HG03378 (cell line): ENCODE results near the gene BRSK1.

ENCODE experiments used
- ATAC-seq: cut with Tn5 transposase; IDR thresholded peaks from one replicate; pipeline ENCODE4 v1.9.1; 2021; ENCODE audit warnings: mild to moderate bottlenecking, moderate library complexity; ENCODE audit not compliant: unreplicated experiment

Gene BRSK1

DNA sequence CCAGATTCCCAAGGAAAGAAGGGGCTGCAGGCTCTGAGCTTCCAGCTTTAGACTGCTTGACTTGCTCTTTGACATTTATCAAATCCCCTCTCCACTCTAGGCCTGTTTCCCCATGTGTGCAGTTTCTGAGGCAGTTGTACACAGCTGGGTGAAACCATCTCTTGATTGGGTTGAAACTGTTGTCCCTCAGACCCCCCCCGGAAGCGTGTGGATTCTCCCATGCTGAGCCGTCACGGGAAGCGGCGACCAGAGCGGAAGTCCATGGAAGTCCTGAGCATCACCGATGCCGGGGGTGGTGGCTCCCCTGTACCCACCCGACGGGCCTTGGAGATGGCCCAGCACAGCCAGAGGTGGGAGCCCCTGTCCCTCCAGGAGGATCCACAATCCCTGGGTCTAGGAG, 19.7 kb downstream of the BRSK1 start:
- ATAC-seq = no peak

GRCh38 chr19:55304279-55304978, 20.6 kb downstream of the BRSK1 start:
- no peak for ATAC-seq

- ATAC-seq = no peak
Observed at GRCh38 chr19:55304980-55305379, 21.2 kb downstream of the BRSK1 start.

DNA sequence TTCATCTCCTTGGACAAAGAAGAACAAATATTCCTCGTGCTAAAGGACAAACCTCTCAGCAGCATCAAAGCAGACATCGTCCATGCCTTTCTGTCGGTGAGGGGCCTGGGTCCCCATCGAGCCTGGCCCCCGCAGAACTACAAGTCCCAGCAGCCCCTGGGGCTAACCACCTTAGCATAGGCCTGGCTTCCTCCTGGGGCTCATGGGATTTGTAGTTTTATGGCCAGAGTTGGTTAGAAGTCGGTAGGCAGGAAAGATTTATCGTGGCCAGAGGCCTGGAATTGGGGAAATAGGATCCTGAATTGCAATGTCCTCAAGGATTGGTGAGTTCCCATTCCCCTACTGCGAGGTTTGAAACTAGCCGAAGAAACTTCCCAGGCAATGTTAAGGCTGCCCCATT, 21.7 kb downstream of the BRSK1 start:
- no peak for ATAC-seq

DNA sequence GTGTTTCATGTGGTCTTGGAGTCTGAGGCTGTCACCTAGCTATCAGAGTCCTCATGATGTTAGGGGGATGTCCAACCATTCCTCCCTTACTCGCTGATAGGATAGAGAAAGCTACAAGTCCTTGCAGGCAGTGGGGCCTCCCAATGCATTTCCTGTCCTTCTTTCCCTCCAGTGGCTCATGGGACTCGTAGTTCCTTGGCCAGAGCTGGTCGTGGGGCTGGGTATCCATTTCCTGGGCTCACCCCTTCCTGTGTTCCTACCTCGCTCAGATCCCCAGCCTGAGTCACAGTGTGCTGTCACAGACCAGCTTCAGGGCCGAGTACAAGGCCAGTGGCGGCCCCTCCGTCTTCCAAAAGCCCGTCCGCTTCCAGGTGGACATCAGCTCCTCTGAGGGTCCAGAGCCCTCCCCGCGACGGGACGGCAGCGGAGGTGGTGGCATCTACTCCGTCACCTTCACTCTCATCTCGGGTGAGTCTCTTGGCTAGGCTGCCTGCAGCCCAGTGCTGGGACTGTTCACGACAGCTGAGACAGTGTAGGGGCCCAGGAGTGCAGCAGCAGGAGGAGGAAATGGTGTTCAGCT, 22.3 kb downstream of the BRSK1 start:
- ATAC-seq = no peak

GRCh38 chr19:55306712-55307111, 22.9 kb downstream of the BRSK1 start:
- ATAC-seq = no peak

GRCh38 chr19:55308281-55308680, 24.5 kb downstream of the BRSK1 start:
- no peak for ATAC-seq

DNA sequence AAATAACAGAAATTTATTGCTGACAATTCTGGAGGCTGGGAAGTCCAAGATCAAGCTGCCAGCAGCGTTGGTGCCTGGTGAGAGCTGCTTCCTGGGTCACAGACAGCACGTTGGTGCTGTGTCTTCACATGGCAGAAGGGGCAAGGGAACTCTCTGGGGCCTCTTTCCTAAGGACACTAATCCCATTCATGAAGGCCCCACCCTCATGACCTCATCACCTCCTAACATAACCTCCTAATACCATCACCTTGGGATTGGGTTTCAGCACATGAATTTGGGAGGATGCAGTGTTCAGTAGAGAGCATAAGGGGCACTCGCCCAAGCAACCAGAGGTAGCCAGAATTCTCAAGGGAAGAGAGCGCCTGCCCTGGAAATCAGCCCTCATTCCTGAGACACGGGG, 25.7 kb downstream of the BRSK1 start:
- ATAC-seq = no peak

DNA sequence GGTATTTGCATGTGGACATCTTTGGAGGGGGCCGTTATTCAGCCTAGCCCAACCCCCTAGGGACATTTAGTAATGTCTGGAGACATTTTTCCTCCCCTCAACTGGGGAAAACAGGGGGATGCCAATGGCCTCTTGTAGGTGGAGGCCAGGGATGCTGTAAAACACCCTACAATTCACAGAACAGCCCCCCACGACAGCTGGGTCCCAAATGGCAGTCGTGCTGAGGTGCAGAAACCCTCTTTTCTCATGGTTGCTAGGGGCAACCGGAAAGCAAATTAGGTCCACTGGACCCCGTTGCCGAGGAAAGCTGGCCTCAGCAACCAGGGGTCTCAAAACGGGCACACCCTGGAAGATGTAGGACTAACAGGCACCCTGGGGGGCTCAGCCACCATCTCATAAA, 26.7 kb downstream of the BRSK1 start:
- no peak for ATAC-seq

- ATAC-seq = no peak
Observed at GRCh38 chr19:55311397-55311796, 27.6 kb downstream of the BRSK1 start.

- no peak for ATAC-seq
Observed at GRCh38 chr19:55311797-55312196, 28.0 kb downstream of the BRSK1 start.

- ATAC-seq = no peak
Observed at GRCh38 chr19:55312621-55313512, 29.1 kb downstream of the BRSK1 start.

- no peak for ATAC-seq
Observed at GRCh38 chr19:55314396-55314795, 30.6 kb downstream of the BRSK1 start.

DNA sequence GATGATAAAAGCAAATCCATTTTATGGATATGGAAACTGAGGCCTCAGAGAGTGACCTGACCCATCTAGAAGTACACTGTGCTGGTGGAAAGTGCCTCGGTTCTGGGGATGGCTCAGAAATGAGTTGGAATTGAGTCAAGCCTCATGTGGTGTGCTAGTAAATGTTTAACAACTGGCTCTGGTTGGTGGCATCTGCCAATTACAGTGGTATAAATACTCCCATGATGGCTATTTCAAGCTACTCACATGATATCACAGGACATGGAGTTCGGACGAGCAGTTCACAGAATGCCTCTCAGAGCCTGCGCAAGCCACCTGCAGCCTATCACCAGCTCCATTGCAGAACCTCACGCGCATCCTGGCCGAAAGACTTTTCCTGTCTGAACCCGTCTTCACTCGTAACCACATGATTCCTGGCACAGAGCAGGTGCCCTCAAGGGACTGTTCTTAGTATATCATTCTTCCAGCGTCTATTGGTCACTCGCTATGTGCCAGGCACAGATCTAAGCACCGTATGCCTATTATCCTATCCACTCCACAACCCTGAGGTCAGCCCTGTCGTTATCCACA, 32.2 kb downstream of the BRSK1 start:
- ATAC-seq = no peak

- no peak for ATAC-seq
Observed at GRCh38 chr19:55316646-55317045, 32.8 kb downstream of the BRSK1 start.

DNA sequence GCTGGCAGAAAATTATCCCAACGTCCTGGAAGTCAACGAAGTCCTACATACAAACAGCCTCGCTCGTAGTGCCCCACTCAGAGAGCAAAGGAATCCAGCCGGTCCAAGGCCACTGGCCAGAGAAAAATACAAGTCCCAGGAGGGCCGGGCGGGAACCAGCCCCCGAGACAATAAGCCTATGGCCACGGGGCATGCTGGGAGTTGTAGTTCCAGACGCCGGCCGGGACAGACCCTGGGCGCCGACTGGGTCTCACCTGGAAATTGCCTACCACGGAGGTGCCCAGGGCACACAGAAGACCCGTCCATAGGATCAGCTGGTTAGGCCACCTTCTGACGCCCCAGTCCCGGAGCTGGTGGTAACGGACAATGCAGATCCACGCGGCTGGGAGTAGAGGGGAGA, 36.0 kb downstream of the BRSK1 start:
- ATAC-seq = no peak

DNA sequence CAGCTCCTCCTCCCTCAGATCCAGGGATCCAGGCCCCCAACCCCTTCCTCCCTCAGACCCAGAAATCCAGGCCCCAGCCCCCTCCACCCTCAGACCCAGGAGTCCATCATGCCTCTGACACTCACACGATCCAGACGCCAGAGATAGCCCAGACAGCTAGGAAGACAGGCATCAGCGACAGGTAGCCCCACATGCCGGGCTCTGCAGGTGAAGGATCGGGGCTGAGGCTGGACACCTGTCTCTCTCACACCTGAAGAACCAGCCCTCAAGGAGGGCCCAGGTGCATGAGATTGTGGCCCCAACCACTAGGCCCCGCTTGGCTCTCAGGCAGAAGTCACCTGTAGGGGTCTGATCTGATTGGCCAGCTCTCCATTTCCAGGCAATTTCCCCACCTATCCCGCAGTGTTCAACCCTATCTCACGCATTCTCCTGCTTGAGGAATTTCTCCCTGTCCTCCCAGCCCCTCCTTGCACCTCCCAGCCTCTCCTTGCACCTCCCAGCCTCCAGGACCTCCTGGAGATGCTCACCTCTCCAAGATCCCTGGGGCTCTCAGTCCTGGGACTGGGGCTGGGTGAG, 37.1 kb downstream of the BRSK1 start:
- no peak for ATAC-seq

DNA sequence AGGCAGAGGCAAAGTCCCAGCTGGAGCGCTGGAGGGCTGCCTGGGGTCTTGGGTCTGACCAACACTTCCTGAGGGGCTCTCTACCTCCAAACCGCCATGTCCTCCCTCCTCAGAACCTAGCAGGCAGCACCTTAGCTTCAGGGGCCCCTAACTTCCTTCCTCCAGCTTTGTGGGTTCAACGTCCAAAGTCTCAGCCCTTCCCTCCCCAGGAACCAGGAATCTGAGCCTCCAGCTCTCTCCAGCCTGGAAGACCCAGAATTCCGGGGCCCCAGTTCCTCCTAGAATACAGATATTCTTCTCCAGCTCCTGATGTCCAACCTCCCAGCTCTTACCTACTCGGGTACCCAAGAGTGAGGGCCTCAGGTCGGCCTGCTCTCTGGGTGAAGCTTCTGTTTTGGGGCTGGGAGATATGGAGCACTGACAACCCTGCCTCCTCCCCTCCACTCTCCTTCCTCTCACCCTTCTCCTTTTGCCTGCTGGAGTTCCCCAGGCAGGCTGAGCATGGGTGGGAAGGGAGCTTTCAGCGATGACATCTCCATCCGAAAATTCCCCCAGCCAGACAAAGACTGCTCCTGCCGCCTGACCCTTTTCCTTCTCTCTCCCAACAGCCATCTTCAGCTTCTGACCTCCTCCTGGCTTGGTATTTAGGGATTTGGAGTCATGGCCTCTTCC, 37.8 kb downstream of the BRSK1 start:
- ATAC-seq = no peak

- no peak for ATAC-seq
Observed at GRCh38 chr19:55322204-55322885, 38.5 kb downstream of the BRSK1 start.

- no peak for ATAC-seq
Observed at GRCh38 chr19:55324662-55325061, 40.9 kb downstream of the BRSK1 start.
